GM12801 (cell line): ENCODE measurements around the gene EYA4.

ENCODE experiments used
- CTCF ChIP-seq: IDR thresholded peaks from one replicate; pipeline ENCODE4 v1.5.1; 2011; ENCODE audit warnings: control low read depth; ENCODE audit not compliant: insufficient read length; ENCODE audit errors: extremely low read depth

EYA4 gene

DNA sequence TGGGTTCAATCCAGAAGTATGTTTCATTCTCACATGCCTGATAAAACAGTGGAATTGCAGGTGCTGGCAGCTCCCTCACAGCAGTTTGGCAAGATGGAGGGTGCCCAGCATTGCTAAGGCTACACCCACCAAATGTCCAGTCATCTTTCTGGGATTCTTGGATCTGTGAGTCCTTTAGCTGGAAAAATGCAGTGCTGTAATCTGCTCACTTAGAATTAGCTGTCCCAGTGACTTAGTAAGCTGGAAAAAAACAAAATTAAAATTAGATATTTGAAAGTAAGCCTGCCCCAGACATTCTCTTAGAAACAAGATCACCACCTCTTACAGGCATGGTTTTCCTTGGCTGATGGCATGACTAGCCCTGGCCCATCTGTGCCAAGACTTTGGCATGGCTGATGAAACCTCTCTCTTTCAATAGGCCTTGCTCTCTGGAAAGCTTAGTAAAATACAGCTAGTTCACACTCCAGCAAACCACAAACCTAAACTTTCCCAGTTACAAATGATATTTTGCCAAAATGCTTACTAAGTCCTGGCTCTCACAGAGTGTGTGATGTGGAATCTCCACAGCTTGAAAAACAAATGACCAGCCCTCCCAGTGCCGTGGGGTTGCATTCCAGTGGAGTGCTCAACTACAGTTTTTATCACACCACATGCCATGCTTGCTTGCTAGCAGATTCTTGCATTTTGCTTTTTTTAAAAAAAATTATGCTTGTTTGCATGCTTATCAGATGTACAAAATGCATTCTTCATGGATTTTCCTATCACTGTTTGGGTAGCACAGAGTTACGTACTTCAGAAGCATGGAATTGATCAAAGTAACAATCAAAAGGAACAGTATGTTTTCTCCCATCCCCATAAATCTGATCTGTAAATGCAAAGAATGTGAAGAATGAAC, 261.5 kb downstream of the EYA4 start:
- TF ChIP-seq CTCF, result no peak

- no peak for TF ChIP-seq CTCF
Measured at GRCh38 chr6:133503336-133503729, 262.2 kb downstream of the EYA4 start.

- no peak for TF ChIP-seq CTCF
Measured at GRCh38 chr6:133504158-133504557, 263.0 kb downstream of the EYA4 start.

- no peak for TF ChIP-seq CTCF
Measured at GRCh38 chr6:133504761-133505160, 263.6 kb downstream of the EYA4 start.

GRCh38 chr6:133505681-133506080, 264.5 kb downstream of the EYA4 start:
- TF ChIP-seq CTCF, result no peak

DNA sequence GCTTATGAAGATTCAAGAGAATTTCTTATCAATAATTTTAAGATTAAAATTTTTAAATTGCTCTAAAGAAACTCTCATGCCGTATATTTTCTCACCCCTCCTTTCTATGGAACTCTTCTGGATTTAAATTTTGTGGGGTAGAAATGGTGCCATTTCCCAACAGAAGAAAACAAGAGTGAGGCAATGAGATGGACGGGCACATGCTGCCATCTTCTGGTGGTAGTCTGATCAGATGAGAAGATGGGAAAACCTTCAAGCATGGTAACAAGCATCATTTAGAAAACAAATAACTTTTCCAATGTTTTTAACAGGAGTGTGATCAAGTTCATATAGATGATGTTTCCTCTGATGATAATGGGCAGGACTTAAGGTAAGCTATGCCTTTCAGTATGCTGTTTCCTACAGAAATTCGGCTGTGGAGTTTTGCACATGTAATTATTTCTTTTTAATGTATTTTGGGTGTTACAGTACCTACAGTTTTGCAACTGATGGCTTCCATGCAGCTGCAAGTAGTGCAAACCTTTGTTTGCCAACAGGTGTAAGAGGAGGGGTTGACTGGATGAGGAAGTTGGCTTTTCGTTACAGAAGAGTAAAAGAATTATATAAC, 271.4 kb downstream of the EYA4 start:
- no peak for TF ChIP-seq CTCF

- no peak for TF ChIP-seq CTCF
Measured at GRCh38 chr6:133523816-133524215, 282.7 kb downstream of the EYA4 start.
